Suprapubic skin (tissue), 4 donors: Measurements from ENCODE around the gene CCDC87. TPM values are rescaled to one million over a fixed set of nuclear protein-coding genes. Genes with fewer than 3 reads are reported as not detected.

Experiments
- DNase-seq, 2 donors: peaks; one replicate each; pipeline ENCODE4 v3.0.0-alpha.2; 2019; ENCODE audit warnings: low spot score in 2 of 2
- H3K27ac ChIP-seq: fragments of 200-600 bp; sonication (generic); one replicate; pipeline ENCODE4 v1.5.1; 2019
- H3K27me3 ChIP-seq: fragments of 200-600 bp; sonication (generic); one replicate; pipeline ENCODE4 v1.5.1; 2019
- H3K36me3 ChIP-seq: fragments of 200-600 bp; sonication (generic); one replicate; pipeline ENCODE4 v1.5.1; 2019
- H3K4me1 ChIP-seq: fragments of 200-600 bp; sonication (generic); one replicate; pipeline ENCODE4 v1.5.1; 2019
- H3K4me3 ChIP-seq: fragments of 200-600 bp; sonication (generic); one replicate; pipeline ENCODE4 v1.5.1; 2019; ENCODE audit warnings: mild to moderate bottlenecking
- H3K9me3 ChIP-seq: fragments of 200-600 bp; sonication (generic); one replicate; pipeline ENCODE4 v1.5.1; 2019
- CTCF ChIP-seq, 2 donors: fragments of 200-600 bp in 1 of 2; fragments of 450-650 bp in 1 of 2; sonication (generic) in 1 of 2; IDR thresholded peaks; one replicate each; pipeline ENCODE4 v1.5.1; 2016 to 2019; ENCODE audit warnings: antibody characterized with exemption in 2 of 2, mild to moderate bottlenecking in 1 of 2, moderate library complexity in 1 of 2
- EP300 ChIP-seq: sonication (generic); formaldehyde crosslinking; IDR thresholded peaks from one replicate; pipeline ENCODE4 v1.6.1; 2017; ENCODE audit warnings: antibody characterized with exemption
- POLR2A ChIP-seq, 2 donors: fragments of 450-650 bp; IDR thresholded peaks; one replicate each; pipeline ENCODE4 v1.6.1; 2017; ENCODE audit warnings: antibody characterized with exemption in 2 of 2, mild to moderate bottlenecking in 2 of 2, moderate library complexity in 2 of 2
- POLR2AphosphoS5 ChIP-seq, 3 donors: sonication (generic); formaldehyde crosslinking; IDR thresholded peaks; one replicate each; pipeline ENCODE4 v1.6.1; 2017; ENCODE audit warnings: antibody characterized with exemption in 3 of 3
- WGBS: methylation state at CpG from one replicate; pipeline ENCODE4 v1.1.5; 2018; 5-methylcytosine and 5-hydroxymethylcytosine counted together
- total RNA-seq, 4 donors: library from RNA; depleted of rRNA; stranded (reverse); fragments of >200 nt; gene quantifications; one replicate each; pipeline ENCODE4 v1.1.0, GENCODE V29; 2016

The CCDC87 gene
- total RNA-seq, 4 donors from 2014 or later = 0.30 to 0.55 TPM; not detected in 2

- H3K27ac ChIP-seq = no peak overlapping the region
- H3K4me1 ChIP-seq = peaks cover 10% of the 10 kb centered on the region
- no peak for DNase-seq
- H3K27me3 ChIP-seq = peaks cover 9% of the 10 kb centered on the region
- TF ChIP-seq EP300 (no peak), POLR2A (IDR thresholded peaks at IDR 0.05) (no peak), POLR2AphosphoS5 (IDR thresholded peaks at IDR 0.05) (no peak)
- no peaks in the 10 kb centered on the region for H3K36me3 ChIP-seq
- WGBS = 75% methylated on average over 3 of the region's 7 CpGs
- H3K9me3 ChIP-seq = no peaks in the 10 kb centered on the region
- no peak overlapping the region for H3K4me3 ChIP-seq
These were observed 36.8 kb downstream of the CCDC87 start for GRCh38 chr11:66556086-66556485.

DNA sequence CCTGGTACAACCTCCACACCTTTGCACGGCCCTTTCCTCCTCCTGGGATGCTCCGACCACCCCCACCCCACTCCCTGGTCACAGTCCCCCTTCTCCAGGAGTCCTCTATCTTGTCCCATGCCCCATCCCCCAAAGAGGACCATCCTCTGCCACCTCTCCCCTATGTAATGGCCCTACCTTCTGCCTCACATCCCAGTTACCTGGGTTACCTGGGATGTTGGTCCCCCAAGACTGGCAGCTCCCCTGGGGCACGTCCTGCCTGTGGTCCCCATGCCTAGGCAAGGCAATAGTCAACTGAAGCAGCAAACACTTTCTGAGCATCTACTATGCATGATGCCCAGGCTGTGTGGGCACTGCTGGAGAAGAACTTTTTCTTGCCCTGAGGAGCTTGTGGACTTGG lies 37.4 kb downstream of the CCDC87 start:
- 86% methylated on average over 3 of the region's 3 CpGs for WGBS
- H3K9me3 ChIP-seq = no peaks in the 10 kb centered on the region
- H3K4me1 ChIP-seq = peaks cover 10% of the 10 kb centered on the region
- no peaks in the 10 kb centered on the region for H3K36me3 ChIP-seq
- H3K27me3 ChIP-seq = peaks cover 9% of the 10 kb centered on the region
- H3K4me3 ChIP-seq = no peak overlapping the region
- no peak for DNase-seq
- TF ChIP-seq CTCF (IDR thresholded peaks at IDR 0.05) (no peak), POLR2AphosphoS5 (IDR thresholded peaks at IDR 0.05) (no peak), POLR2A (IDR thresholded peaks at IDR 0.05) (no peak), EP300 (no peak)
- no peak overlapping the region for H3K27ac ChIP-seq

DNA sequence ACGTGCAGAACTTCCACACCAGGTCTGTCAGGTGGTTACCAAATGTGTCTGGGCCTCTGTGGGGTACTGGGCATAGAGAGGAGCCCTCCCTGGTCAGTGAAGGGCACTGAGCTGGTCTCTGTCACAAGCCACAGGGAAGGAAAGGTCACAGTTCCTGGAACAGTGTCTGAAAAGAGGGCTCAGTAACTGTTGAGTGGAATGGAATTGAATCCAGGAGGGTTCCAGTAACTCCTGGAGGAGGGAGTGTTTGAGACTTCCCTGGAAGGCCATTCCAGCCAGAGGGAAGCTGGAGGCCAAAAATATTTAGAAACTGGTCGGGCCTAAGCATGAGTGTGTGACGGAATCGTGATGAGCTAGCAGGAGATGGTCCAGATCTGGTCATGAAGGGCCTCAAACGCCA lies 38.3 kb downstream of the CCDC87 start:
- Histone ChIP-seq H3K27ac (no peak overlapping the region), H3K36me3 (no peaks in the 10 kb centered on the region), H3K9me3 (no peaks in the 10 kb centered on the region), H3K27me3 (peaks cover 9% of the 10 kb centered on the region), H3K4me3 (no peak overlapping the region), H3K4me1 (peaks cover 9% of the 10 kb centered on the region)
- 91% methylated on average over 4 of the region's 5 CpGs for WGBS
- no peak for DNase-seq
- TF ChIP-seq POLR2A (IDR thresholded peaks at IDR 0.05) (no peak), CTCF (IDR thresholded peaks at IDR 0.05) (no peak), POLR2AphosphoS5 (IDR thresholded peaks at IDR 0.05) (no peak), EP300 (no peak)

DNA sequence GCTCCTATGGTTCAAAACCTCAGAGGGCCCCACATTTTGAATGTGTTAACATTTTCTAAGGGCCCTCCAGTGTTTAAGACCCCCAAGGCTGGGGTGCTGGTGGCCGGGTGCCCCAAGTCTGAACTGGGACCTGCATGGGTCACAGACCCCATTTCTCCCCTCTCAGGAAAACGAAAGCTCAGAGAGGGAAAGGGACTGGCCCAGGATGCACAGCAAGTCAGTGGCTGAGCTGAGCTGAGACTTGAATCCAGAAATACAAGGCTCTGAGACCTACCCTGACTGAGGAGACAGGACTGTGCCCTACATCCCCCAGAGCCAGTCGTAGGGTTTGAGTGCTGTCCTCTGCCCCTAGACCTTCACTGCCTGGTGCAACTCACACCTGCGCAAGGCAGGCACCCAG lies 42.0 kb downstream of the CCDC87 start:
- Histone ChIP-seq H3K27me3 (no peaks in the 10 kb centered on the region), H3K4me3 (no peak overlapping the region), H3K27ac (no peak overlapping the region), H3K36me3 (no peaks in the 10 kb centered on the region), H3K9me3 (no peaks in the 10 kb centered on the region), H3K4me1 (peaks cover 7% of the 10 kb centered on the region)
- no peak for DNase-seq
- TF ChIP-seq POLR2A (IDR thresholded peaks at IDR 0.05) (no peak), CTCF (IDR thresholded peaks at IDR 0.05) (no peak), POLR2AphosphoS5 (IDR thresholded peaks at IDR 0.05) (no peak), EP300 (no peak)
- WGBS = 88% methylated on average over 4 of the region's 4 CpGs

DNA sequence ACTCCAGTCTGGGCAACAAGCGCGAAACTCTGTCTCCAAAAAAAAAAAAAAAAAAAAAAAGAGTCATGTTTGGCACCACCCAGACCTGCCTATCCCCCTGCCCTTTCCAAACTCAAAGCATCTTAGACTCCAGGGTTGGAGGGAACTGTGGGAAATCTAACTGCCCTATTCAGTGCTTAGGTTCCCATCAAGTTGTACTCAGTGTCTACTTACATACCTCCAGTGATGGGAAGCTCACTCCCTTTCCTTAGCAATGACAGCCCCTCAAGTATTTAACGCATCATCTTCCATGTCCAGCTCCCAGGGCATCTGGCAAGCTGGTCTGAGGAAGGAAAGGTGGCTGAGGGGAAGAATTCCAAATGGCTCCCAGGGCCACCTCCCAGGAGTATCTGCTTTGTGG lies 43.2 kb downstream of the CCDC87 start:
- Histone ChIP-seq H3K4me1 (peaks cover 16% of the 10 kb centered on the region), H3K27ac (no peak overlapping the region), H3K36me3 (no peaks in the 10 kb centered on the region), H3K9me3 (no peaks in the 10 kb centered on the region), H3K27me3 (no peaks in the 10 kb centered on the region), H3K4me3 (no peak overlapping the region)
- no peak for DNase-seq
- WGBS = 88% methylated on average over 3 of the region's 3 CpGs
- TF ChIP-seq CTCF (IDR thresholded peaks at IDR 0.05) (no peak), EP300 (no peak), POLR2AphosphoS5 (IDR thresholded peaks at IDR 0.05) (no peak), POLR2A (IDR thresholded peaks at IDR 0.05) (no peak)
